Dendritic cell treated with granulocyte-macrophage colony-stimulating factor and Interleukin-4, amounts not matched to agents 40 ng/mL and 50 ng/mL, for 4 days (primary cell): ENCODE data around the gene BPTF.
"Not testable (repeated sequence)": the region's sequence is repeated elsewhere in the genome, so short reads cannot be mapped to it uniquely, and the experiment has no call there.

Experiments used
- H3K27ac Mint-ChIP-seq: one replicate; pipeline ENCODE4 v1.8.0; 2022; ENCODE audit warnings: mild to moderate bottlenecking, mixed read lengths
- H3K27me3 Mint-ChIP-seq: one replicate; pipeline ENCODE4 v1.8.0; 2022; ENCODE audit warnings: mild to moderate bottlenecking, mixed read lengths
- H3K36me3 Mint-ChIP-seq: one replicate; pipeline ENCODE4 v1.8.0; 2022; ENCODE audit warnings: low read depth, mixed read lengths
- H3K4me1 Mint-ChIP-seq: one replicate; pipeline ENCODE4 v1.8.0; 2022; ENCODE audit warnings: low read depth, mixed read lengths
- H3K4me3 Mint-ChIP-seq: one replicate; pipeline ENCODE4 v1.8.0; 2022; ENCODE audit warnings: mild to moderate bottlenecking, moderate library complexity, mixed read lengths
- H3K9me3 Mint-ChIP-seq: one replicate; pipeline ENCODE4 v1.8.0; 2022; ENCODE audit warnings: mixed read lengths
- intact Hi-C: fragments of 100-400 bp; cut with micrococcal nuclease; formaldehyde crosslinking; loops from one replicate; pipeline ENCODE4 v1.15.0; 2022

Gene BPTF

DNA sequence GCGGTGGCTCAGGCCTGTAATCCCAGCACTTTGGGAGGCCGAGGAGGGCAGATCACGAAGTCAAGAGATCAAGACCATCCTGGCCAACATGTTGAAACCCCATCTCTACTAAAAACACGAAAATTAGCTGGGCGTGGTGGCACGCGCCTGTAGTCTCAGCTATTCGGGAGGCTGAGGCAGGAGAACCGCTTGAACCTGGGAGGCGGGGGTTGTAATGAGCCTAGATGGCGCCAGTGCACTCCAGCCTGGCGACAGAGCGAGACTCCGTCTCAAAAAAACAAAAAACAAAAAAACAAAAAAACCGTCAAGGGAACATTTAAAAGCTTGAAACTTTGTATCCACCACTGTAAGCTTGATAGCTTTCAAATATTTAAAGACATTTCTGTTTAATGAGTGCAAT is 197.2 kb downstream of the BPTF start:
- H3K27ac Mint-ChIP-seq, H3K27me3 Mint-ChIP-seq, intact Hi-C loops, H3K36me3 Mint-ChIP-seq, H3K9me3 Mint-ChIP-seq, H3K4me3 Mint-ChIP-seq: not testable (repeated sequence)
- peaks cover 17% of the 10 kb centered on the region for H3K4me1 Mint-ChIP-seq

DNA sequence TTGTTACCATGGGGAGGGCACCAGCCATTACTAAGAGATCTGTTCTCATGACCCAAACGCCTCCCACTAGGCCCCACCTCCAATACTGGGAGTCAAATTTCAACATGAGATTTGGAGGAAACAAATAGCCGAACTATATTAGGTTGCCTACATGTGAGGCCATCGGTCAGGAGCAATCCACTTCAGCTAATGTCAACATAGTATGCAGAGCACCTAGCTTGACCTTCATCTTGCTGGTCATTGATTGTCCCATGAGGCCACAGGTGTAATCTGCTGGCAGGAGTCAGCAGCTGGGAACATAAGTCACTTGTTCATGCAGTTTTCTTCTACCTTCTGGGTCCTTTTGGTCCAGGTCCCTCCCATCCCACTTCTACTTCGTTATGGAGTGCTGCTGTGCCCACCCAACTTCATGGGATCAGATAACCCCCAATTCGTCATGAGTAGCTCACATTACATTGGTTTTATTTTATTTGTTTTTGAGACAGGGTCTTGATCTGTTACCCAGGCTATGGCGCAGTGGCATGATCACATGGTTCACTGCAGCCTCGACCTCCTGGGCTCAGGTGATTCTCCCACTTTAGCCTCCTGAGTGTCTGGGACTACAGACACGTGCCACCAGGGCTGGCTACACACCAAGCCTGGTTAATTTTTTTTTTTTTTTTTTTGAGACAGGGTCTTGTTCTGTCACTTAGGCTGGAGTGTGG is 204.4 kb downstream of the BPTF start:
- Mint-ChIP-seq H3K27ac (no peak overlapping the region), H3K27me3 (no peaks in the 10 kb centered on the region), H3K4me3 (no peak overlapping the region), H3K36me3 (no peaks in the 10 kb centered on the region), H3K9me3 (no peaks in the 10 kb centered on the region), H3K4me1 (no peaks in the 10 kb centered on the region)
- intact Hi-C loops, result loop anchor here (10.0 kb wide), 1 partner anchor 435 kb away; no protein-coding TSS in a partner anchor
